Prostate gland (tissue), 2 donors: ENCODE measurements around the gene SMAGP.

Experiments
- CTCF ChIP-seq, 4 experiments: fragments of 200-600 bp in 2 of 4; fragments of 450-650 bp in 2 of 4; sonication (generic) in 2 of 4; IDR thresholded peaks; 1 replicate in 3 of 4; 2 replicates in 1 of 4; pipeline ENCODE4 v1.5.1; 2016 to 2019; ENCODE audit warnings: antibody characterized with exemption in 4 of 4, mild to moderate bottlenecking in 2 of 4, moderate library complexity in 2 of 4
- POLR2A ChIP-seq: fragments of 450-650 bp; IDR thresholded peaks from one replicate; pipeline ENCODE4 v1.6.1; 2016; ENCODE audit warnings: antibody characterized with exemption, mild to moderate bottlenecking

DNA sequence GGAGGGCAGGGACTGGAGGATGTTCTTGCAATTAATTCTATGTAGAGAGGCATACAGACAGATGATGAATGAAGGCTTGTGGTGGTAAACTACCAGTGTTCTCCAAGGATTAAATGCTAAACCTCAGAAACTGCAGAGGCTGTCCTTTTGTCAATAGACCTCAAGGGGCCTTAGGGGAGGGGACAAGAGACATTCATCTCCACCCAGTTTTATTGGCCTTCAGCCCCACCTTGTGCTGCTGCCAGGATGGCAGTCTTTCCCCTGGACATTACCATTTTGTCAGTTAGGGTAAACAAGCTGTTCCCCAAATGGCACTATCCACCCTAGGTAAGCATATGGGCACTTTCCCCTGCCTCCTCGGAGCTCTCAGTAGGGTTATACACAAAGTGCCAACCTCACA, 4.9 kb upstream of the SMAGP start:
- TF ChIP-seq CTCF (IDR thresholded peaks at IDR 0.05) (no peak), POLR2A (no peak)
